WERI-Rb-1 (cell line): ENCODE measurements around the gene GNG7.

Experiments used
- DNase-seq: peaks from one replicate; pipeline ENCODE4 v3.0.0-alpha.2; 2020
- H3K27ac ChIP-seq: fragments of 250-450 bp; sonication (Bioruptor Pico); 2 replicates; pipeline ENCODE4 v1.5.1; 2020; ENCODE audit warnings: mild to moderate bottlenecking, moderate library complexity
- H3K27me3 ChIP-seq: fragments of 250-450 bp; sonication (Bioruptor Pico); 2 replicates; pipeline ENCODE4 v1.5.1; 2021; ENCODE audit warnings: mild to moderate bottlenecking, low read depth, moderate library complexity; ENCODE audit not compliant: insufficient read depth, severe bottlenecking
- H3K36me3 ChIP-seq: fragments of 250-450 bp; sonication (Bioruptor Pico); 2 replicates; pipeline ENCODE4 v1.5.1; 2020; ENCODE audit warnings: mild to moderate bottlenecking, moderate library complexity
- H3K4me3 ChIP-seq: 2 replicates; pipeline ENCODE4 v1.5.1; 2011; ENCODE audit warnings: low read depth, mild to moderate bottlenecking, control low read depth, low read length
- H3K9me3 ChIP-seq: fragments of 250-450 bp; sonication (Bioruptor Pico); 2 replicates; pipeline ENCODE4 v1.5.1; 2021; ENCODE audit warnings: mild to moderate bottlenecking, moderate library complexity; ENCODE audit not compliant: severe bottlenecking
- TF ChIP-seq, protein P1 (sequence below): IDR thresholded peaks from 2 replicates; pipeline ENCODE4 v1.5.1; 2011; ENCODE audit warnings: low read depth, mild to moderate bottlenecking, control low read depth, inconsistent platforms, low read length

GNG7 gene

DNA sequence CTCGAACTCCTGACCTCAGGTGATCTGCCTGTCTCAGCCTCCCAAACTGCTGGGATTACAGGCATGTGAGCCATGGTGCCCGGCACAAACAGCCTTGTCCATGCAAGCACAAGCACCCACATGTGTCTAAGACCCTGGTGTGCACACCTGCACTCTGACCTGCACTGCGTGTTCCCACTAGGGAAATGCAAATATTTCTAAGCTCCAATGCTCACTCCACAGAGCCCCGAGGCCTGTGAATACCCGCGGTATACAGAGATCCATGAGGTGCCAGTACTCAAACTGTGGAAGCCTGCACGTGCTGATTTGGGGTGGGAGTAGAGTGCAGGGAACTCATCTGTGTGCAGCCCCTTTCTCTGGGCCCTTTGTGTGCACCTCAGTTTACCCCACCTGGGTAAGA lies 211.8 kb downstream of the GNG7 start:
- no peaks in the 10 kb centered on the region for H3K36me3 ChIP-seq
- no peak overlapping the region for H3K27ac ChIP-seq
- TF ChIP-seq, protein P1, sequence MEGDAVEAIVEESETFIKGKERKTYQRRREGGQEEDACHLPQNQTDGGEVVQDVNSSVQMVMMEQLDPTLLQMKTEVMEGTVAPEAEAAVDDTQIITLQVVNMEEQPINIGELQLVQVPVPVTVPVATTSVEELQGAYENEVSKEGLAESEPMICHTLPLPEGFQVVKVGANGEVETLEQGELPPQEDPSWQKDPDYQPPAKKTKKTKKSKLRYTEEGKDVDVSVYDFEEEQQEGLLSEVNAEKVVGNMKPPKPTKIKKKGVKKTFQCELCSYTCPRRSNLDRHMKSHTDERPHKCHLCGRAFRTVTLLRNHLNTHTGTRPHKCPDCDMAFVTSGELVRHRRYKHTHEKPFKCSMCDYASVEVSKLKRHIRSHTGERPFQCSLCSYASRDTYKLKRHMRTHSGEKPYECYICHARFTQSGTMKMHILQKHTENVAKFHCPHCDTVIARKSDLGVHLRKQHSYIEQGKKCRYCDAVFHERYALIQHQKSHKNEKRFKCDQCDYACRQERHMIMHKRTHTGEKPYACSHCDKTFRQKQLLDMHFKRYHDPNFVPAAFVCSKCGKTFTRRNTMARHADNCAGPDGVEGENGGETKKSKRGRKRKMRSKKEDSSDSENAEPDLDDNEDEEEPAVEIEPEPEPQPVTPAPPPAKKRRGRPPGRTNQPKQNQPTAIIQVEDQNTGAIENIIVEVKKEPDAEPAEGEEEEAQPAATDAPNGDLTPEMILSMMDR, result no peak
- H3K9me3 ChIP-seq, result no peaks in the 10 kb centered on the region
- H3K4me3 ChIP-seq, result no peak overlapping the region
- peaks cover 35% of the 10 kb centered on the region for H3K27me3 ChIP-seq
- no peak for DNase-seq

DNA sequence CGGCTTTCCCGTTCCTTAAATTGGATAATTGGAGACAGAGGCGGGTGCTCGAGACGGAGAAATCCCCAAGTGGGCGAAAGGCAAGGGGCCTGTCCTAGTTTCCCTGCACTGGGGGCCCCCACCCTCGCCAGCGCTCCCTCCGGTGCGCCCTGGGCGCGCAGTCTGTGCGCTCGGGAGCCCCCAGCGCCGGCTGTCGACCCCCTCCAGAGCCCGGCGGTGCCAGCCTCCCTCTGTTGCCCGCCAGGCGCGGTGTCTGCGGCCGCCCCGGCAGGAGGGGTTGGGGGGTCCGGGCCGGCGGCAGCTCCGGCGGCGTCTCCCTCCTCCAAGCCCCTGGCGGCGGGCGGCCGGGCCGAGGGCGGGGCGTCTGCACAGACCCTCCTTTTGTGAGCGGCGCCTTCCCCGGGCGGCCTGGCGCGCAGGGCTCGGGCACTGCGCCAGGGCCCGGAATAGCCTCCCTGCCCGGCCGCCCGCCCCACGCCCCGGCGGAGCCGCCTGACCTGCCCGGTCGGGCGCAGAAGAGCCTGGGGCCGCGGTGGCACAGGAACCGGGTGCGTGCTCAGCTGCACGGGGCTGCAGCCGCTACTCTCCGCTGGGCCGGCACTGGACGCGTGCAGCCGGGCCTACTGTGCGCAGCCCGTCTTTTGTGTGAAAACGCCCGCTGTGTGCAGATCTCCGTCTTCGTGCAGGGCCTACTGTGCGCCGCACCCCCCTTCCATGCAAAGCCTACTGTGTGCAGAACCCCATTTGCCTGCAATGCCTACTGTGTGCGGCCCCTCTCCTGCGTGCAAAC lies 213.4 kb downstream of the GNG7 start:
- peaks cover 35% of the 10 kb centered on the region for H3K27me3 ChIP-seq
- no peak for DNase-seq
- no peaks in the 10 kb centered on the region for H3K9me3 ChIP-seq
- H3K27ac ChIP-seq, result no peak overlapping the region
- H3K4me3 ChIP-seq, result peak overlapping the region; percentile 14
- TF ChIP-seq, protein P1, result no peak
- no peaks in the 10 kb centered on the region for H3K36me3 ChIP-seq

DNA sequence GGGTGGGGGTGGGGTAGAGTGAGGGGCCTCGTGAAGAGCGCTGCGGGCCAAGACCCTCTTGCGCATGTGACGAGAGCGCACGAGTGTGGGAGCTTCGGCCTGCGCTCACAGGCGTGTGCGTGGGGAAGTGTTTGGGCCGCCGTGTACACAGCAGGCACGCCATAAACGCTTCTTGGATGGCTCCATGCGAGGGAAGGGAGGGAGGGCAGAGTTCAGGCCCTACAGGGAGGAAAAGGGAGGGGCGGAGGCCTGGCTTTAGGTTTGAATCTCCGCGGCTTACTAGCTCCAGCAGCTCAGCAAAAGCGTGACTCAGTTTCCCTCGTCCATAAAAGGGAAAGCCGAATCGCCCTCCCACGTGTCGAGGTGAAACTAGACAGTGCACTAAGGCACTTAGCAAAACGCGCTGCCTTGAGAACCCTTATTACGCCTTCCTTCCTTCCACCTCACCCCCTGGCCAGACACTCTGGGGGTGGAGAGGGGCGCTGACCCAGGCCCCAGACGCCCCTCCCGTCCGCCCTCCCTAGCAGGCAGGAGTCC lies 214.0 kb downstream of the GNG7 start:
- no peak overlapping the region; the same call in 1 of the 2 replicates for H3K4me3 ChIP-seq
- peaks cover 32% of the 10 kb centered on the region for H3K27me3 ChIP-seq
- H3K9me3 ChIP-seq, result no peaks in the 10 kb centered on the region

DNA sequence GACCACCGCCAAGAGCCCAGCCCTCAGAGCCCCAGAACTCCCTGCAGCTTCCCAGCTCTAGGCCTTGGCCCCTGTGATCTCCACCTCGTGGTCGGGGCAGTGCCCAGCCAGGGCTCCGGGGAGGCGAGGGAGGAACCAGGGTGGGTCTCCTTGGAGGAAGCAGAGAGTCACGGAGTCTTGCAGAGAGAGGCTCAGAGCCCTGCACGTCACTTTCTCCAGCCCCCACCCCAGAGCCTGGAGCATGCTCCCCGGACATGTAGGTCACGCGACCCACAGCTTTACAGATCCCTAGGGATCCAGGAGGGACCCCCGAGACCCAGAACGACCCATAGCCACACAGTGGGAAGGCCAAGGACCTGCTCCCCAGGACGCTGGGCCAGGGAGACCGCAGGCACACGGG lies 214.7 kb downstream of the GNG7 start:
- H3K36me3 ChIP-seq, result no peaks in the 10 kb centered on the region
- H3K9me3 ChIP-seq, result no peaks in the 10 kb centered on the region
- H3K27ac ChIP-seq, result no peak overlapping the region
- DNase-seq, result no peak
- peaks cover 32% of the 10 kb centered on the region for H3K27me3 ChIP-seq
- TF ChIP-seq, protein P1, result no peak
- no peak overlapping the region for H3K4me3 ChIP-seq

More for the DNA sequence above, 214.0 kb downstream of the GNG7 start:
- TF ChIP-seq, protein P1, result no peak
- Histone ChIP-seq H3K36me3 (no peaks in the 10 kb centered on the region), H3K27ac (no peak overlapping the region)
- DNase-seq, result no peak

DNA sequence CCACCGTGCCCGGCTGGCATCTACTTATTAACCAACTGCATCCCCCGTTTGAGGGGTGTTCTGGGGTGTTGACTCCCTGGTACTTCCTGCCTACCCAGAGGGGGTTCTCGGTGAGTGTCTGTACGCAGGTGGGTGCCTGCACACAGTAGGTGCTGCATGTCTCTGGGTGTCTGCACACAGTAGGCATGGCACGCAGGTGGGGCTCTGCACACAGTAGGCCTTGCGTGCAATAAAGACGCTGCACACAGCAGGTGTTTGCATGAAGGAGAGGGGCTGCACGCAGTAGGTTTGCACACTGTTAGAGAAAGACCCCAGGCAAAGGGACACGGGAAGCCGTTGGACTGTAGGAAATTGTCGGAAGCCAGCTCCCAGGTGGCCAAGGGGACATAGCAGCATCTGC lies 215.4 kb downstream of the GNG7 start:
- no peak for DNase-seq
- TF ChIP-seq, protein P1, result no peak
- no peak overlapping the region for H3K4me3 ChIP-seq
- peaks cover 32% of the 10 kb centered on the region for H3K27me3 ChIP-seq
- no peak overlapping the region for H3K27ac ChIP-seq
- H3K36me3 ChIP-seq, result no peaks in the 10 kb centered on the region
- no peaks in the 10 kb centered on the region for H3K9me3 ChIP-seq
